HG03457 (cell line): ENCODE results near the gene ATIC.
A peak's percentile ranks its signal among the peaks of the same experiment; 100 is the strongest.
"Not testable (repeated sequence)": the region's sequence is repeated elsewhere in the genome, so short reads cannot be mapped to it uniquely, and the experiment has no call there.

Experiments
- ATAC-seq: cut with Tn5 transposase; IDR thresholded peaks from one replicate; pipeline ENCODE4 v1.9.1; 2021; ENCODE audit warnings: moderate number of reproducible peaks; ENCODE audit not compliant: unreplicated experiment

Gene ATIC

DNA sequence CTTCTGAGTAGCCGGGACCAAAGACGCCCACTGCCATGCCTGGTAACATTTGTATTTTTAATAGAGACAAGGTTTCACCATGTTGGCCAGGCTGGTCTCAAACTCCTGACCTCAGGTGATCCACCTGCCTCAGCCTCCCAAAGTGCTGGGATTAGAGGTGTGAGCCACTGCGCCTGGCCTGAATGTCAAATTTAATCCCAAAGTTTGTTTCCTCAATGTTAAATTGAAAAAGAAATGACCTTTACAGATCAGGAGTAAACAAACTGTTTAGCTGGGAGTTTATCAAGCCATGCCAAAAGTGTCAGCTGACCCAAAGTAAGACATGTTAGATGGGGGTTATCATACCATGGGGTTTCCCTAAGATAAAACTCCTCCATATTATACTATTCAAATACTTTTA lies 48.2 kb downstream of the ATIC start:
- ATAC-seq: not testable (repeated sequence)

DNA sequence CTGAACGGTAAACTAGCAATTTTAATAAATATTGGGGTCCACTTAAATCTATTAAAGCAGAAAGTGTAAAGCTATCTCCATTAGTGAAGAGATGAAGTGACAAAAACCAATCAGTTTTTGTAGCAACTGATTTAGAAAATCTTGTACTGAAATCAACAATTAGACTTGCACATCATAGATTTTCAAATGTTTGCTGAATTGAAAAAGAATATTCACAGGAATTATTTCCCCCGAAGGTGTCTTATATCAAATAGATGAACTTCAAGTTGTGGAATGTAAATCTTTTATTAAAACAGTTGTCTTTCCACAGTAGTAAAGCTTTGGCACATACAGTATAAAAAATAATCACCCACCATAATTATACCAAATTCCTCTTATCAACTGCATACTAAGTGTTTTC lies 48.7 kb downstream of the ATIC start:
- no peak for ATAC-seq

DNA sequence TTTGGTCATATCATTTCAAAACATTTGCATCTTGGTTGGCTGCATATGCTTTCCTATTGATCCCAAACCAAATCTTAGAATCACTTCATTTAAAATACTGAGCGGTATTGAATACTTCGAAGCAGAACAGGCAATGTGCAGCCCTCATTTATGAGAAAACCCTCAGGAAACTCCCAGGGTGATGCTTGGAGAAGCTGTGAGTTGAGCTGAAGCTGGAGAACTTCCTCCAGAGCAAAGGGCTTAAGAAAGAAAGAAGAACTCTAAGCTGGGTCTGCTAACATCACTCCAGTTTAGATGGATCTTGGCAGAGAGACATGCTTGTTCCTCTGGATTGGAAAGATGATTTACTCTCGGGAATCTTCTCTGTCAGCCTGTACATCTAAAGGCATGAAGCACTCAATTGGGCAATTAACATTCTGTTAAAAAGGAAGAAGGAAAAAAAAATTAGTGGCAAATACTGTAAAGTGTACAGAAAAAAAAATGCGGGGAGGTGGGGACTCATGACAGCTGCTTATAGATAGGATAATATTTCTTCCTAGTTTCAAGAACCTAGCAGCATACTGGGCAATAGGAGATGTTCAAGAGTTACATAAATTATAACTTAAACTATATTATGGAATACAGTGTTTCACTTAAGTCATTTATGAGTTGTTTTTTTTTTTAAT lies 49.5 kb downstream of the ATIC start:
- ATAC-seq: no peak

DNA sequence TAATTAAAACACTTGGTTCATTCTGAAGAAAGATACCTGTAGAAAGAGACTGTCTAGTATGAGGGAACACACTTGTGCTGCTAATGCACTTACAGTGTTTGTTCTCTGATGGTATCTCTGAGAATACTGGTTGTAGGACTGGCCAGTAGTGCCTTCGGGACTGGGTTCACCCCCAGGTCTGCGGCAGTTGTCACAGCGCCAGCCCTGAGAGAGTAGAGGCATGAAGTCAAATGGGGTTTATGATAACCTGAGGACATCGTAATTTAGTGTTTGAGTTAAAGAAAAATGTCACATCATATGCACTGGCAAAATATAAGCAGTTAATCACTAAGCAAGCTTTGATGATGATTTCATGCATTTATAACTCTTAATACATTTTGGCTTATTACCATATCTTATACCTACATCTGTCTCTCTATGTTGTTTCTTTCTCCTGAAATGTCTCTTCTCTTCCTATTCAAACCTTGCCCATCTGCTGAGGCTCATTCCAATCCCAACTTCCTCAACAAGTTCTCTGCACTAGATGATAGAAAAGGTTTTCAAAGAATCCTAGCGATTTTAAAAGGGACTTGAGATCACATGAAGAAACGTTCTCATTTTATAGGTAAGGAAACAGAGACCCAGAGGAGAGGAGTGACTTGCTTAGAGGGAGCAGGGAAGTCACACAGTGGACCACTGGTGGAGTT lies 50.2 kb downstream of the ATIC start:
- no peak for ATAC-seq

DNA sequence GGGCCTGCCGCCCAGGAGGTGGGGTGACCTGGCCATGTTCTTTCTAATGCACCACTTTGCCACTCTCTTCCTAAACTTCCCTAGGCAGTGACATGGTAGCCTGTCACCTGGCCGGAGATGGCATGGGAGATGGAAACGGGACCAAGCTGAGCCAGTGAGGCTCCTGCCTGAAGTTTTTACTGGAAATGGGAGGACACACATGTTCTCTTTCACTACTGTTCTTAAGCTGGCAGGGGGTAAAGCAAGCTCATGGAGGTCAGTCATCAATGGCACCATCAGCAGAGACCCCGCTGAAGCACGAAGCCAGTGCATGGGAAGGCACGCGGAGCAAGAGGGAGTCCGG lies 50.7 kb downstream of the ATIC start:
- ATAC-seq: no peak

DNA sequence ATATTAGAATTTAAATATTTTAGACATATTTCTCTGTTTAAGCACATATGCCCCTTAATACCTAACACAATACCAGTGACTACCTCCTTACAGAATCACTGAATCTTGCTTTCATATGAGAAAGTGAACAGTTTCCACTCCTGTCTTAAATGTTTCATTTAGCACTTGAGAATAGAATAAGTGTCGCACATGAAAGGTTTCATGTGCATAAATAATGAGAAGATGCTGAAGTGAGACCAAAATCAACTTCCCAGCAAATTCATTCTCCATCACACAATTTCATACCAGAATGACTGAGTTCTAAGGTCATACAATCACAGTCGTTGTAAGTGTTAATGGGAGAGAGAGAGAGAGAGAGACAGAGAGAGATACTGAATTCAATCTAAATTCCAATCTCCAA lies 51.2 kb downstream of the ATIC start:
- no peak for ATAC-seq

DNA sequence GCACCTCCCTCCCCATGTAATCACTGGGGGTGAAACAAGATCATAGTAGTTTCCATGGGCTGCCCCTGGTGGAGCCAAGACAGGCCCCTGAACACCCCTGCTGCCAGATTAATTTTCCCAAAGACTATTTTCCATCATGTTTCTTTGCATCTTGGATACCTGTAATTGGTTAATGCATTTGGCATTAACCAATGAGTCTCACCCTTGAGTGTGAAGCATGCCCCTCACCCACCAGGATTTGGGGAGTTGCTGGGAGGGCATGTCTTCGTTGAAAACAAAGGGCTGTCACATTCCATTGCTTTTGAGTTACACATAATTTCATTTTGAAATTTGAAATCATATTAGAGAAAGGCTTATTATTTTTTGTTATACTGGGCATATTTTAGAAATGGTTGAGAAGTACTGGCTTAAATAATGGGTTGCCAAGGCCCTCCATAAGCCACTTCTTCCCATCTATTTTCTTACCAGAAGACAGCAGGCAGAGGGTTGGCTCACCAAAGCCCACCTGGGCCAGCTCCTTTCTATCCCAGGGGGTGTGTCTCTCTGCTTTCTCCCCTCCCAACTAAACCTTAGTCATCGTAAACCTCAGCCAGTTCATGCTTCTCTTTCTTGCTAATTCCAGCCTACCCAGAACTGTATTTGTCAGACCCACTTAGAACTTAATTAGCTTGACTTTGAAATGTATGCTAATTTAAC lies 51.8 kb downstream of the ATIC start:
- ATAC-seq: no peak

DNA sequence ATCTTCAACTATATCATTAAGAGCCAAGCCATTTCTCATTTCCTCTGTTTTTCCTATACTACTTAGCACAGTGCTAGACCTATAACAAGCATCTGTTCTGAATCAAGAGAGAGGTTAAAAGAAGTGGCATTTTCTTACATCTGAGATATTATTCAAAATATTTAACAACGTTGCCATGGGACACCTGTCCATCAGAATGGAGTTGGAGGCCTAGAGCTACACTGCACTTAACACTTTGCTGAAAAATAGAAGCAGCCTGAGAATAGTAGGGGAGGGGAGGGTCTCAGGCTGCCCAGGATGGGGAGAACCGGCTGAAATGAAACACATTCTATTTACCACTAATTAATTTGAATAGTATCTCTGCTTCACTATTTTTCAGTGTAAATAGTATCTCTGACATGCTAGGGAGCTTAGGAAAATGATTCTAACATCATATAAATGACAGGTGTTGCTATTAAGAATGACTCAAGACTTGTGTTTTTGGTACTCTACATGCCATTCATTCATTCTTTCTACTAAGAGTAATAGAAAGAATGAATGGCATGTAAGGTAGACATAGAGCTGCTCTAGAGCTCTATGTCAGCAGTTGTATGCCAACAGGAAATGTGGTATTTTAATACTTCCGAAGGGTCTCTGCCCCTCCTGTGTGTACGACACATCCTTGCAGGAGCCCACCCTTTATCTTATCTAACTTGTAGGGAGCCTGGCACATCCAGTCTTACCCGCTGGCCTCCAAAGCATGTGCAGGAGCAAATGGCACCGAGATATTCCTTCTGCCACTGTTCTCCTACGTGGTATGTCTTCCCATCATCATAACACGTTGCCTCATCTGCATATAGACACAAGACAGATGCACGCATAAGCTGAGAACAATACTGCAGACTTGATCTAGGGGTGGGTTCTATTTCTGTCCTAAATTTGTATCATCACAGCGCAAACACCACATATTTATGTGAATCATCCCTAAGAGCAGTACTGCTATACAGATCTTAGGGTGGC lies 52.6 kb downstream of the ATIC start:
- no peak for ATAC-seq

DNA sequence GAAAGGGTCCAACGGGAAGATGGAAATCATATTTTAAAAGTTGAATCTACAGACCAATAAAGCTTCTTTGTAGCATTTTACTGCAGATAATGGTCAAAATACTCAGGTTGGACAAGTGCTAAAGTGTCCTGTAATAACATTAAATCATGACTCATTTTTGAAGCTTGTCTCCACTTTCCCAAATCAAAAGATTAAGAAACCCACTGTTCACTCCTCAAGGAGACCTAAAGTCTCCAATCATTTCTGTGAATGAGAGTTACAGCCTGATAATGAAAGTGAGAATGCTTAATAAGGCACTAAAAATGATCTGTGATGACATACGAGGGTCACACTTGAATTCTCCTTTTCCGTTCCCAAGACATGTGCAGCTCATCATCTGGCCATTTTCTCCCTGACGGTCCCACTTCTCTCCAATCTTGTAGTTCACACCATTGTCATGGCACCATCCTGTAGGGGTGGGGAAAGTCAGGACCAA lies 53.4 kb downstream of the ATIC start:
- peak; percentile 69 for ATAC-seq

DNA sequence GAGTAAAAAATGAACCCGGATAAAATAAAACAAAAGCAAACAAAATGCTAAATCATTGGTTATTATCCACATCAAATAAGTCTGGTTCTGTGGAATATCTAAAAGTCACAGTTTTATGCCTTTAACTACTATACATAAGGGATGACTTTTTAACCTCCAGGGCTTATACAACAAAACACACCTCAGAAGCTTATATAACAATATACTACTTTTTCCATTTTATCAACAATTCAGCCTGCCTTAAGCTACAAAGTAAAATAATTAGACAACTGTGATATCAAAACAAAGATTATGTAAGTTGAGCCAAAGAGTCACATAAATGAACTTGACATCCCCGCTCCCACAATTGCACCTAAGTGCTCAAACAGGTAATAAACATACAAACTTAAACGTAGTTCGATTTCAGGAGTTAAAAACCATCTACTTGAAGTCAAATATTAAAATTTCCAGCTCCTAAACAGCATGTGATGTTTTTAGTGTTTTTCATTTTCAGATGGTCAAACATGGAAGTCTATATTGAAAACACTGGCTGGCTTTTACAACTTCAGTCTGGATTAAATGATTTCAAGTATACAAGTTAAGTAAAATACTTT lies 54.7 kb downstream of the ATIC start:
- ATAC-seq: no peak

DNA sequence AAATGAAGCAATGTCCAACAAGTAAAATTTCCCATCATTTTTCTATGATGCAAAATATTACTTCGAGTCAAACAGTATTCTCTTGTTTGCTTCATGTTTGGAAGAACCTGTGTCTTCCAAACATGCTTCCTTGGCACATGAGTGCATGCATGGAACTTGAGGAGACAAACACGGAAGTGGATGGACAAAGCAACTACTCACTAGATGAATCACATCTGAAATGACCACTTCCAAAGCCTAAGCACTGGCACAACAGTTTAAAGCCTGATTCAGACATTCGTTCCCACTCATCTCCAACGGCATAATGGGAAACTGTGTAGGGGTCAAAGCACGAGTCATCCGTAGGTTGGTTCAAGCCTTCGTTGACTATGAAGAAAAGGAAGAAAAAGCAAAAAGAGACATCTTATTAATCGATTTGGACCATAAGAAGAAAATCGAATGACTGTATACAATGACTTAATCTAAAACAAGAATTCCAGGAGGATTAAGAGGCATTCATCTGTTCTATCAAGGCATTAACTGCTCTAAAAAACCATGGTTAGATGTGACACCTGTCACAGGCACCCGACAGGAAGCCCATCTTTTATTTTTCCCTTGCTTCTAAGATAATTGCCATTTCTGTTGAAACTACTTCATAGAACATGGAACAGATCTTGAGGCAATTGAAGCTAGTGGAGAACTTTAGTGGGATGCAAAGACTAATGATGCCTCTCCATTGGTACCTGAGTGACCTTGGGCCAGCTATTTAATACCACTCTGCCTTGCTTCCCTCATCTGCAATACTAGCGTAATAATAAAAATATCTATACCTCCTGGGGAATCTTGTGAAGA lies 56.0 kb downstream of the ATIC start:
- ATAC-seq: no peak

DNA sequence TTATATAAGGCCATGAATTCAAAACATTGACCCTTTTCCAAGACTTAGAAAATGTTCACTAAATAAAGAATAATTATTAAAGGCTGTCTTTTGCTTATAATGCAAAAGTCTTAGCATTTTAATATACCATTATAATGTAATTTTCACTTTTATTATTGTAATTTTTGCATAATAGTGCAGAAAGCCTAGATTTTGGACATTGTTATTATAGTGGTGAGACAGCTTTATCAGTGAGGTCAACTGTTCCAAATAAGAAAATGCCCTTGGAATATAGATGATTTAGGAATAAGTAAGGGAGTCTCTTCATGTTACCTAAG lies 56.6 kb downstream of the ATIC start:
- ATAC-seq: no peak

DNA sequence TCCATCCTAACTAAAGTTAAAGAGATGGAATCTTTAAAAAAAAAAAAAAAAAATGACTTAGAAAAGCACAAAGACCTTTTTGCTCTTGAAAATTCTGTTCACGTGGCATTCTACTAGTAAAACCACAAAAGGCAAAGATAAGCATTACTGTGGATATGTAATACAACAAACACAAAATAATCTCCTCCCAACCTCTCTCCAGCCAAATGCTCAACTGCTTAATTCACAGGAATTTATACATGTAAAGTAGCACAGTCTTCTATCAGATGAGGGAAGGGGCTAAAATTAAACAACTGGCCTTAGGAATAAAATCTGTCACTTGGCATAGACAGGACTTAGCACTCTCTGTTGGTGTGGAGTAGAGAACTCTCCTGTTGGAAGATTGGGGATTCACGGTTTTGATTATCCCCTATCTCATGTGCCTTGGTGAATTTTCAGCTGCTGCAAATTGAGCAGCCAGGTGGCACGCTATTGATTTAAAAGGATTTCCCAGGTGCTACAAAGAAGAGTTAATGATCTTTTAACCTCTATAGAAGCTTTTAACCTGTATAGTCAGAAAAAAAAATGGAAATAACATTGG lies 57.4 kb downstream of the ATIC start:
- ATAC-seq: no peak

DNA sequence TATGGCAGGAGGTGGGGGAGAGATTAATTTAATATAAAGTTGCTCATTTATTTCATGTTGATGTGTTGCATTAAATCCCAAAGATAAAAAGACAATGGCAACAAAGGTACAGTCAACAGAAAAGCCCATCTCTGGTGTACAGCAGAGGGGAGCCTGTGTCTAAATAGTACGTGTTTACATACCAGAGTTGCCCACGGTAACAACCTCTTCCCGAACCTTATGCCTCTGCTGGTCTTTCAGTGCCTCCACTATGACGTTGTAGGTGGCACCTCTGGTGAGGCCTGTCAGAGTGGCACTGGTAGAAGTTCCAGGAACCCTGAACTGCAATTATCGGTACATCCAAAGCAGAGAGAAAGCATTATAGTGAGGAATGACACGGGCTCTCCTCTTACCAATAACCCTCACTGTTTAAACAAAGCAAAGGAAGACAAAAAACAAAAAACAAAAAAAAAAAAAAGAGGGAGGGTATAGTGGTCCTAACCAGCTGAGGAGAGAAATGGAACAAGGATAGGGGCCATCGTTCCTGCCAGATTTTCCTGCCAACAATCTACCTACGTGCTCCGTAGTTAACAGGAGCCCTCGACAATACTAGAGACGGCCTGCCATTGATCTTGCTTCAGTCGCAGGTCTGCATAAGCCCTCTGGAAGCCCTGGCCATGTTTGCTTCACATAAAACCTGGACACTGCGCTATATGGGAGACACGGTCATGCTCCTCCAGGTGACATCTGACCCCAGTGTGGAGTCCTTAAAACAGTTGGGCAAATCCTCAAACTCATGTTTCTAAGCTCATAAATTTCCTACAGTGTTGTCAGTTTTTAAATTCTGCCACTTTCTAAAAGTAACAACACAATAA lies 58.5 kb downstream of the ATIC start:
- ATAC-seq: no peak

DNA sequence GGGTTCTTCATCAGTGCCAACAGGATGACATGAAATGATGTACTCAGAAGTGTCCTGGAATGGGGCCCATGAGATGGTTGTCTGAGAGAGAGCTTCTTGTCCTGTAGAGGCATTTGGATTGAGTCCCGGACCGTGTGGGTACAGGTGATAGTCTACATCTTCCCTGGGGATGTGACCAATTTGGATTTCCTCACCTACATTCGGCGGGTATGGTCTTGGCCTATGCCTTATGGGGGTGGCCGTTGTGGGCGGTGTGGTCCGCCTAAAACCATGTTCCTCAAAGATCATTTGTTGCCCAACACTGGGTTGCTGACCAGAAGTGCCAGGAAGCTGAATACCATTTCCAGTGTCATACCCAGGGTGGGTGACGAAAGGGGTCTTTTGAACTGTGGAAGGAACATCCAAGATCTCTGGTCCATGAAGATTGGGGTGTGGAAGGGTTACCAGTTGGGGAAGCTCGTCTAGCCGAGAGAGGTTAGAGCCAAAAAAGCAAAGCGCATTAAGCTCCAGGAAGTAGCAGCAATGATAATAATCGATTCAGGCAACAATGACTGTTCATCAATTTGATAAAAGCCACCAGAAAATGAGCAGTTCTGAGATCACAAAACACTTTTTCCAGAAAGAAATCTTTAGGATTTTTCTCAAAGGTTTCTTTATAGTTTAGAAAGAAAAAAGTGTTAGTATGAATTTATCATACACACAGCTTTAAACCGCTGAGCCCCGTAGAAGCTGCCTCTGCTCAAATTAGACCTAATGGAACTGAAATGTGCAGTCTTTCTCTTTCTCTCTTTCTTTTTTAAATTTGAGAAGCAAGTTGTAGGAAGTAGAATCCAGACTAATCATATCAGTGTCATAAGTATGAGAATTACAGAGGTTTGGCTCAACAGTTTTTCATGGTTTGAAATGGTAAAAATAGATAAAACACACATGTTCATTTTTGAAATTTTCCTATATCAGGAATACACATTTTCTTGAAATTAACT lies 60.3 kb downstream of the ATIC start:
- ATAC-seq: no peak

DNA sequence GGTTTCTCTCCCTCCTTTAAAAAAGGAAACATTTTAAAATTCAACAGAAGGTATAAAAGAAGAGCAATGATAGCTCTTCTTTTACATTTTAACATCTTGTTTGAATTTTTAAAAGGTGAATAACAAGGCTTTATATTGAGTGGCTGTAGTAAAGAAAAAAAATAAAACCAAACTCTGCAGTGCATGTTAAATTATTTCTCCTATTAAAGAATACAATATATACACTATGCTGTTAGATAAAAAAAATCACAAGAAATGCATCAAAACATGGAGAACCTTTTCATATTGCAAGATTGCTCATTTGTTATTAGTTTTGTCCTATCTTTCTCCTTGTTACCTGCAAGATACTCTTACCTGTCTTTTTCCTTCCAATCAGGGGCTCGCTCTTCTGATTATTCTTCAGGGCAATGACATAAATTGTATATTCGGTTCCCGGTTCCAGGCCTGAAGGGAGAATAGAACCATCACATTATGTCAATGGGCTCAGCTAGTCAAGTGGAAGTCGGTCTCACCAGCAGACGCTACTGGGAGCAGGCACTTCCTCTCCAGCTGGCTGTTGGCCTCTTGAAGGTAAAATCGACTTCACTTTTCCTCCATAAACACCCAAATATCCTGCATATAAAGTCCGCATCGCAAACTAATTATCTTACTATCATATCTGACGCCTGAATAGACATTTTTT lies 61.2 kb downstream of the ATIC start:
- ATAC-seq: no peak

DNA sequence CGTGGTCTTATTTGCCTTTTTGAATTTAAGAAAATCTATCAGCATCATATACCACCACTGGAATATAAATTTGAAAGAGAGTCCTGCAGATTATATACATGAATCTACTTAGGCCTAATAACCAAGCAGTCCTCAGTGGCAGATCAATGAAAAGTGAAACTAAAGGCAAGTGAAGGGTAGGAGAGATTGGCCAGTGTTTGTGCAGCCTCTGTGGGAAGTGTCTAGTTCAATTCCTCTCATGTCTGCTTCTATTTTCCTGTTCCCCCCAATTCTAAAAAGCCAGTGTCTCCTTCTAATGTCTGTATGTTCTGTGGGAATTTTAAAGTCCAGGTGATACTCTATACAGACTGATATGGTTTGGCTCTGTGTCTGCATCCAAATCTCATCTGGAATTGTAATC lies 62.1 kb downstream of the ATIC start:
- ATAC-seq: no peak
